ENCODE results near the gene GPR61.

The GPR61 gene

GRCh38 chr1:109522026-109522425 is 17.6 kb upstream of the GPR61 start:
- Mint-ChIP-seq H3K4me3 (no peak overlapping the region), H3K27ac (no peak overlapping the region), H3K4me1 (ENCODE audit: low read depth) (no peaks in the 10 kb centered on the region), H3K36me3 (ENCODE audit: low read depth) (no peaks in the 10 kb centered on the region), H3K9me3 (no peaks in the 10 kb centered on the region), H3K27me3 (no peaks in the 10 kb centered on the region)
- no peak for DNase-seq

- Mint-ChIP-seq H3K4me3 (no peak overlapping the region), H3K27ac (no peak overlapping the region), H3K27me3 (no peaks in the 10 kb centered on the region), H3K9me3 (no peaks in the 10 kb centered on the region), H3K4me1 (ENCODE audit: low read depth) (no peaks in the 10 kb centered on the region), H3K36me3 (ENCODE audit: low read depth) (no peaks in the 10 kb centered on the region)
- DNase-seq: no peak
Measured at GRCh38 chr1:109523706-109524105, 16.0 kb upstream of the GPR61 start.

- no peak overlapping the region for H3K4me3 Mint-ChIP-seq
- peaks cover 16% of the 10 kb centered on the region for H3K4me1 Mint-ChIP-seq (ENCODE audit: low read depth)
- DNase-seq: no peak
- H3K9me3 Mint-ChIP-seq: no peaks in the 10 kb centered on the region
- no peaks in the 10 kb centered on the region for H3K36me3 Mint-ChIP-seq (ENCODE audit: low read depth)
- H3K27me3 Mint-ChIP-seq: no peaks in the 10 kb centered on the region
- no peak overlapping the region for H3K27ac Mint-ChIP-seq
Measured at GRCh38 chr1:109527098-109527811, 12.4 kb upstream of the GPR61 start.

GRCh38 chr1:109527846-109528695 is 11.6 kb upstream of the GPR61 start:
- Mint-ChIP-seq H3K27me3 (no peaks in the 10 kb centered on the region), H3K4me1 (ENCODE audit: low read depth) (peaks cover 22% of the 10 kb centered on the region), H3K27ac (no peak overlapping the region), H3K9me3 (no peaks in the 10 kb centered on the region), H3K36me3 (ENCODE audit: low read depth) (no peaks in the 10 kb centered on the region), H3K4me3 (no peak overlapping the region)
- DNase-seq: no peak

- Mint-ChIP-seq H3K27me3 (no peaks in the 10 kb centered on the region), H3K27ac (no peak overlapping the region), H3K36me3 (ENCODE audit: low read depth) (no peaks in the 10 kb centered on the region), H3K4me3 (no peak overlapping the region), H3K4me1 (ENCODE audit: low read depth) (peaks cover 22% of the 10 kb centered on the region), H3K9me3 (no peaks in the 10 kb centered on the region)
- DNase-seq: no peak
Measured at GRCh38 chr1:109528712-109529111, 11.0 kb upstream of the GPR61 start.

- no peaks in the 10 kb centered on the region for H3K9me3 Mint-ChIP-seq
- no peaks in the 10 kb centered on the region for H3K27me3 Mint-ChIP-seq
- H3K4me3 Mint-ChIP-seq: no peak overlapping the region
Measured at GRCh38 chr1:109529881-109530456, 9.7 kb upstream of the GPR61 start.

GRCh38 chr1:109530457-109531087 is 9.1 kb upstream of the GPR61 start:
- DNase-seq: no peak
- Mint-ChIP-seq H3K27me3 (no peaks in the 10 kb centered on the region), H3K9me3 (no peaks in the 10 kb centered on the region), H3K27ac (no peak overlapping the region), H3K36me3 (ENCODE audit: low read depth) (no peaks in the 10 kb centered on the region), H3K4me1 (ENCODE audit: low read depth) (peaks cover 22% of the 10 kb centered on the region), H3K4me3 (no peak overlapping the region)

More at GRCh38 chr1:109529881-109530456, 9.7 kb upstream of the GPR61 start:
- Mint-ChIP-seq H3K4me1 (ENCODE audit: low read depth) (peaks cover 22% of the 10 kb centered on the region), H3K27ac (no peak overlapping the region), H3K36me3 (ENCODE audit: low read depth) (no peaks in the 10 kb centered on the region)
- DNase-seq: no peak

- DNase-seq: no peak
- Mint-ChIP-seq H3K27me3 (no peaks in the 10 kb centered on the region), H3K4me3 (no peak overlapping the region), H3K9me3 (no peaks in the 10 kb centered on the region), H3K27ac (peak overlapping the region; percentile 45), H3K36me3 (ENCODE audit: low read depth) (no peaks in the 10 kb centered on the region), H3K4me1 (ENCODE audit: low read depth) (peaks cover 22% of the 10 kb centered on the region)
Measured at GRCh38 chr1:109531380-109531779, 8.3 kb upstream of the GPR61 start.

GRCh38 chr1:109531826-109532364 is 7.8 kb upstream of the GPR61 start:
- H3K36me3 Mint-ChIP-seq (ENCODE audit: low read depth): no peaks in the 10 kb centered on the region
- DNase-seq: no peak
- H3K27me3 Mint-ChIP-seq: no peaks in the 10 kb centered on the region
- peaks cover 22% of the 10 kb centered on the region for H3K4me1 Mint-ChIP-seq (ENCODE audit: low read depth)
- H3K27ac Mint-ChIP-seq: peak overlapping the region; percentile 92
- no peaks in the 10 kb centered on the region for H3K9me3 Mint-ChIP-seq
- no peak overlapping the region for H3K4me3 Mint-ChIP-seq

GRCh38 chr1:109532365-109533136 is 7.1 kb upstream of the GPR61 start:
- Mint-ChIP-seq H3K9me3 (no peaks in the 10 kb centered on the region), H3K4me1 (ENCODE audit: low read depth) (peaks cover 22% of the 10 kb centered on the region)

GRCh38 chr1:109534307-109534858 is 5.3 kb upstream of the GPR61 start:
- H3K27ac Mint-ChIP-seq: no peak overlapping the region
- no peak for DNase-seq
- peaks cover 22% of the 10 kb centered on the region for H3K4me1 Mint-ChIP-seq (ENCODE audit: low read depth)
- H3K9me3 Mint-ChIP-seq: no peaks in the 10 kb centered on the region
- H3K27me3 Mint-ChIP-seq: no peaks in the 10 kb centered on the region
- no peaks in the 10 kb centered on the region for H3K36me3 Mint-ChIP-seq (ENCODE audit: low read depth)
- H3K4me3 Mint-ChIP-seq: no peak overlapping the region

More at GRCh38 chr1:109532365-109533136, 7.1 kb upstream of the GPR61 start:
- no peaks in the 10 kb centered on the region for H3K27me3 Mint-ChIP-seq
- peak; percentile 95 for DNase-seq
- H3K4me3 Mint-ChIP-seq: peak overlapping the region; percentile 65
- no peaks in the 10 kb centered on the region for H3K36me3 Mint-ChIP-seq (ENCODE audit: low read depth)
- peak overlapping the region; percentile 92 for H3K27ac Mint-ChIP-seq

GRCh38 chr1:109535481-109535880 is 4.2 kb upstream of the GPR61 start:
- no peaks in the 10 kb centered on the region for H3K36me3 Mint-ChIP-seq (ENCODE audit: low read depth)
- H3K27me3 Mint-ChIP-seq: no peaks in the 10 kb centered on the region
- H3K9me3 Mint-ChIP-seq: no peaks in the 10 kb centered on the region
- H3K27ac Mint-ChIP-seq: no peak overlapping the region
- no peak overlapping the region for H3K4me3 Mint-ChIP-seq
- DNase-seq: no peak
- H3K4me1 Mint-ChIP-seq (ENCODE audit: low read depth): peaks cover 22% of the 10 kb centered on the region

- Mint-ChIP-seq H3K27me3 (no peaks in the 10 kb centered on the region), H3K36me3 (ENCODE audit: low read depth) (no peaks in the 10 kb centered on the region), H3K4me3 (no peak overlapping the region), H3K4me1 (ENCODE audit: low read depth) (peaks cover 18% of the 10 kb centered on the region), H3K27ac (no peak overlapping the region), H3K9me3 (no peaks in the 10 kb centered on the region)
- no peak for DNase-seq
Measured at GRCh38 chr1:109535971-109536491, 3.6 kb upstream of the GPR61 start.
